HG03575 (cell line): ENCODE results near the gene NCK2.
"Not testable (repeated sequence)": the region's sequence is repeated elsewhere in the genome, so short reads cannot be mapped to it uniquely, and the experiment has no call there.

Source experiments
- ATAC-seq: cut with Tn5 transposase; IDR thresholded peaks from one replicate; pipeline ENCODE4 v1.9.1; 2021; ENCODE audit not compliant: unreplicated experiment, insufficient number of reproducible peaks, low FRiP score; ENCODE audit errors: extremely low read depth

The NCK2 gene

GRCh38 chr2:105893011-105893995 is 148.6 kb downstream of the NCK2 start:
- no peak for ATAC-seq

GRCh38 chr2:105894327-105894944 is 149.7 kb downstream of the NCK2 start:
- no peak for ATAC-seq

- ATAC-seq: no peak
These were observed 151.5 kb downstream of the NCK2 start for GRCh38 chr2:105895990-105896764.

GRCh38 chr2:105896765-105897163 is 152.1 kb downstream of the NCK2 start:
- no peak for ATAC-seq

- ATAC-seq: not testable (repeated sequence)
These were observed 153.0 kb downstream of the NCK2 start for GRCh38 chr2:105897694-105898093.

- no peak for ATAC-seq
These were observed 158.5 kb downstream of the NCK2 start for GRCh38 chr2:105903051-105903674.

- peak; percentile 90 for ATAC-seq
These were observed 160.2 kb downstream of the NCK2 start for GRCh38 chr2:105904938-105905337.

GRCh38 chr2:105906481-105906880 is 161.8 kb downstream of the NCK2 start:
- no peak for ATAC-seq

GRCh38 chr2:105907184-105907583 is 162.5 kb downstream of the NCK2 start:
- ATAC-seq: no peak

GRCh38 chr2:105909215-105909614 is 164.5 kb downstream of the NCK2 start:
- ATAC-seq: no peak

GRCh38 chr2:105910497-105911238 is 166.0 kb downstream of the NCK2 start:
- no peak for ATAC-seq

- no peak for ATAC-seq
These were observed 166.7 kb downstream of the NCK2 start for GRCh38 chr2:105911425-105911824.

GRCh38 chr2:105912081-105912480 is 167.4 kb downstream of the NCK2 start:
- ATAC-seq: no peak

- ATAC-seq: peak; percentile 56
These were observed 170.4 kb downstream of the NCK2 start for GRCh38 chr2:105915005-105915558.

- no peak for ATAC-seq
These were observed 172.5 kb downstream of the NCK2 start for GRCh38 chr2:105917226-105917625.

GRCh38 chr2:105917688-105918087 is 173.0 kb downstream of the NCK2 start:
- ATAC-seq: no peak

GRCh38 chr2:105919191-105919811 is 174.6 kb downstream of the NCK2 start:
- no peak for ATAC-seq

GRCh38 chr2:105919826-105920225 is 175.1 kb downstream of the NCK2 start:
- ATAC-seq: no peak
